SJCRH30 (cell line): ENCODE results near the gene MS4A6A. TPM values are rescaled to one million over a fixed set of nuclear protein-coding genes. Genes with fewer than 3 reads are reported as not detected.
A peak's percentile ranks its signal among the peaks of the same experiment; 100 is the strongest.
"Not testable (repeated sequence)": the region's sequence is repeated elsewhere in the genome, so short reads cannot be mapped to it uniquely, and the experiment has no call there.

Source experiments
- DNase-seq, 2 experiments: peaks; one replicate each; pipeline ENCODE4 v3.0.0-alpha.2; 2015 to 2020
- H3K27ac ChIP-seq: fragments of 250-450 bp; sonication (Bioruptor Pico); 2 replicates; pipeline ENCODE4 v1.5.1; 2020; ENCODE audit warnings: mild to moderate bottlenecking, moderate library complexity
- H3K27me3 ChIP-seq: fragments of 250-450 bp; sonication (Bioruptor Pico); 2 replicates; pipeline ENCODE4 v1.5.1; 2020; ENCODE audit warnings: mild to moderate bottlenecking, moderate library complexity
- H3K36me3 ChIP-seq: fragments of 250-450 bp; sonication (Bioruptor Pico); 2 replicates; pipeline ENCODE4 v1.5.1; 2020; ENCODE audit warnings: mild to moderate bottlenecking, moderate library complexity
- H3K4me1 ChIP-seq: fragments of 250-450 bp; sonication (Bioruptor Pico); 2 replicates; pipeline ENCODE4 v1.5.1; 2020; ENCODE audit warnings: mild to moderate bottlenecking, moderate library complexity
- H3K4me3 ChIP-seq: fragments of 250-450 bp; sonication (Bioruptor Pico); 2 replicates; pipeline ENCODE4 v1.5.1; 2020; ENCODE audit warnings: mild to moderate bottlenecking, moderate library complexity
- H3K9me3 ChIP-seq: fragments of 250-450 bp; sonication (Bioruptor Pico); replicated peaks from 2 replicates; pipeline ENCODE4 v1.5.1; 2020; ENCODE audit warnings: mild to moderate bottlenecking, moderate library complexity
- total RNA-seq: library from RNA; depleted of rRNA; stranded (reverse); fragments of >200 nt; shearing (Covaris generic); gene quantifications from 2 replicates; pipeline ENCODE4 v1.2.3, GENCODE V29; 2014

Gene MS4A6A
- total RNA-seq, 1 experiment from 2014 or later: not detected

DNA sequence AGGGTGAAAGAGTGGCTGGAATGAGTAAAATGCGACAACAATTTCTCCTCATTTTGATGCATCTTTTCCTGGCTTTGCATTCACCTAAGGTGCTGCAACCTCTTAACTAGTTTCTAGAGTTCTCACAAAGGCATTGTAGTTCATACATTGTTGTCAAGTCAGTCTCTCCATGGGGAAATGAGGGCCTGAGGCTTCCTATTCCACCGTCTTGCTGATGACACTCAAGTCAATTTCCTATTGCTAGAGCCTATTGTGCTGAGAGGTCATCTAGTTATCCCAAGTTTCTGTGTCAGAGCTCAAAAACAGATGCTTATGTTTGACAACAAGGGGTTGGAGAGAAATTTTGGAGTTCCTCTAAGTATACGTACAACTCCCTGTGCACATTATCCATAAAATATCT lies 11.6 kb upstream of the MS4A6A start:
- no peaks in the 10 kb centered on the region for H3K9me3 ChIP-seq
- DNase-seq: no peak

DNA sequence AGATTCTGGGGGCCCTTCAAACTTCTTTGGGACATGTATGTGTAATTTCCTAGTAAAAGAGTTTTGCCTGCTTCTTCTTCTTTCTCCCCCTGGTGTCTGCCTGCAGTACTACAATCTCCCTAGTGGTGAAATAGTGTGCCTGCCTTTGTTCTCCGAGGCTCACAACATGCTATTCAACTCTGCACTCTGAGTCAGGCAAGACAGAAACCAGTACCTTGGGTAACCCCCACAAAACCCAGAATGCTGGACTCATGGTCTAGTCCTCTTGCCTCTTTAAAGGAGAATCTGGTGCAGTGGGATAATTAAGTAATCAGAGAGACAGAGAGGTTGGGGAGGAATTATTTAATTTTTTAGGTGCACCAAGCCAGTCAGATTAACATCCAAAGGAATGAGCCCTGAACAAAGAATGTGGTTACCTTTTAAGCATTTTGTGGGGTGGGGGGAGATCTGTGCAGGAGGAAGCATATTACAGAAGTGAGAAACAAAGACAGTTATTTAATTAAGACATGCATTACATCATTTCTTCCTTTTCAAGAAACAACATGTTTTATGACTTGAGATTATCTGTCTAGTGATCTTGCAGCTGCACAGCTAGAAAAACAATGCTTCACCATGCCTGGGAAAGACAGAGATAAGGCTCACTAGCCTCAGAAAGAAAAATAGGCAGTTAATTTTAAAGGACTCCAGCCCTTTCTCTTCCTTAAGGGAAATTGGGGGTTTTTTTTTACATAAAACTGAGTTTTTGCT lies 11.0 kb upstream of the MS4A6A start:
- H3K36me3 ChIP-seq: no peaks in the 10 kb centered on the region
- peak; percentile 64 to 83 for DNase-seq
- H3K4me3 ChIP-seq: no peak overlapping the region
- H3K9me3 ChIP-seq: no peaks in the 10 kb centered on the region
- no peak overlapping the region for H3K27ac ChIP-seq
- H3K27me3 ChIP-seq: no peaks in the 10 kb centered on the region
- 0 out of 2 replicates have a peak, but pooled peaks cover 4% of the 10 kb centered on the region for H3K4me1 ChIP-seq

More for the DNA sequence above, 11.6 kb upstream of the MS4A6A start:
- Histone ChIP-seq H3K4me1 (0 out of 2 replicates have a peak, but pooled peaks cover 4% of the 10 kb centered on the region), H3K27ac (no peak overlapping the region), H3K36me3 (no peaks in the 10 kb centered on the region), H3K27me3 (no peaks in the 10 kb centered on the region), H3K4me3 (no peak overlapping the region)

DNA sequence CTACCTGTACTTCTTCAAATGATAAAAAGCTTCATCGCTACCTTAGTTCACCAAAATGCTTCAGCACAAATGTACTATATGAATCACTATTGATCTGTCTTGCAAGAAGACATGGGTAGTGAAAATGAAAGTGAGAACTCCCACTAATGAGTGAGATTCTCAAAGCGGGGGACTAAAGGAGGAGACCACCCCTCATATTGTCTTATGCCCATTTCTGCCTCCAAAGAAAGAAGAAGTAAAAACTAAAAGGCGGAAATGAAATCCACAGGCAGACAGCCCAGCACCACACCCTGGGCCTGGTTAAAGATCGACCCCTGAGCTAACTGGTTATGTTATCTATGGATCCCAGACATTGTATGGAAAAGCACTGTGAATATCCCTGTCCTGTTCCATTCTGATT lies 9.7 kb upstream of the MS4A6A start:
- H3K4me3 ChIP-seq, H3K36me3 ChIP-seq, H3K9me3 ChIP-seq, H3K27ac ChIP-seq, H3K27me3 ChIP-seq, DNase-seq, H3K4me1 ChIP-seq: not testable (repeated sequence)

DNA sequence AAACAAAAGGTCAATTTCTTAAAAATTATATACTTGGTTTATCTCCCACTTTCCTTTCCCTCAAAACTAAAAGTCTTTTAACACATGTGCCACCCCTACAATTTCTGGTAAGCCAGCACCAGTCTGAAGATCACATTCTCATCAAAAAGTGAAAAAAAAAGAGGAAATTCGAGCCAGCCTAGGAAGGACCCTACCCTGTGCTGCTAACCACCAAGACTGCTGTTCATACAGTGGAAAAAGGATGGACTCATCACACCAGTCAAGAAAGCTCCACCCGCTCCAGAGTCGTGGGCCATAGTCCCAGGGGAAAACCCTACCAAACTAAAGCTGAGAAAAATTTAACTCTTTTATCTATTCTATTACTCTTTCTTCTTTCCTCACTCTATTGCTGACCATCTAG lies 5.6 kb upstream of the MS4A6A start:
- H3K27me3 ChIP-seq, DNase-seq, H3K4me1 ChIP-seq, H3K9me3 ChIP-seq, H3K36me3 ChIP-seq, H3K4me3 ChIP-seq, H3K27ac ChIP-seq: not testable (repeated sequence)

DNA sequence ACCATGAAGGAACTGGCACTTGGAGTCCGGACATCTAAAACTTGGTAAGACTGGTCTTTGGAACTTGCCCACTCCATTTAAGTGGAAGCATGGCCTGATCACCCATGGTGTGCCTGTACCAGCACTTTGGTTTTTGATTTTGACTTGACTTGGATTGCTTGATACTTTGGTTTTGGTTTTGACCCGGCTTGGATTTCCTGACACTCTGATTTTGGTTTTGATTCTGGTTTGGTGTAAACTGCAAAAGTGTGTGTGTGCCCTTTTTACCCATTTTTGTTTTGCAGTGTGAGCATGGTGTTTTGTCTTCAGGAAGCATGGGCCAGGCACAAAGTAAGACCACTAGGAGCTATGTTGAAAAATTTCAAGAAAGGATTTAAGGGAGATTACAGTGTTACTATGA lies 3.2 kb upstream of the MS4A6A start:
- H3K27ac ChIP-seq, H3K4me3 ChIP-seq, DNase-seq, H3K9me3 ChIP-seq, H3K4me1 ChIP-seq, H3K27me3 ChIP-seq, H3K36me3 ChIP-seq: not testable (repeated sequence)

DNA sequence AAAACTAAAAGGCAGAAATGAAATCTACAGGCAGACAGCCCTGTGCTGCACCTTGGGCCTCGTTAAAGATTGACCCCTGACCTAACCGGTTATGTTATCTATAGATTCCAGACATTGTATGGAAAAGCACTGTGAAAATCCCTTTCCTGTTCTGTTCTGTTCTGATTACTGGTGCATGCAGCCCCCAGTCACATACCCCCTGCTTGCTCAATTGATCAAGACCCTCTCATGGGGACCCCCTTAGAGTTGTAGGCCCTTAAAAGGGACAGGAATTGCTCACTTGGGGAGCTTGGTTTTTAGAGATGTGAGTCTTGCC lies 2.6 kb upstream of the MS4A6A start:
- not testable (repeated sequence) for H3K27ac ChIP-seq, DNase-seq, H3K4me3 ChIP-seq, H3K27me3 ChIP-seq, H3K36me3 ChIP-seq, H3K4me1 ChIP-seq, H3K9me3 ChIP-seq

DNA sequence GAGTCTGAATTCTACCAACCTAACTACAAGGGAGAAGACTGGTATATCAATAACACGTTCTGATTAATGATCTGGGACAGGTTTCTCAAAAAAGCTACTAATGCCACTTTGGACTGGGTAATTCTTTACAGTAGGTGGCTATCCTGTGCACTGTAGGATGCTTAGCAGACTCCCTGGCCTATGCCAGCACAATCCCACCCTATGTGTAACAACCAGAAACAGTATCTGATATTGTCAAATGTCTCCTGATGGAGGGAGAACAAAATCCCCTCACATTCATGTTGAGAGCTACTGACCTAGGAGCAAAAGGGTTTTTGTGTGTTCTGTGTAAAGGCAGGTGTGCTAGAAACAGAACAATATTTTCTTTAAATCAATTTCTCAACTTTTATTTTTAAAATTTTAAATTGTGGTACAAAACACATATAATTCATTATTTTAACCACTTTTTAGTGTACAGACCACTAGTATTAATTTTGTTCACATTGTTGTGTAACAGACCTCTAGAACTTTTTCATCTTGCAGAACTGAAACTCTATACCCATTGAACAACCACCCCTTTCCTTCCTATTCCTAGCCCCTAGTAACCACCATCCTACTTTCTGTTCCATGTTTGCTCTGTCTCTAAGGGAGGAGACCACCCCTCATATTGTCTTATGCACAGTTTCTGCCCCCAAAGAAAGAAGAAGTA lies 2.1 kb upstream of the MS4A6A start:
- DNase-seq: no peak
- Histone ChIP-seq H3K36me3 (no peaks in the 10 kb centered on the region), H3K27ac (no peak overlapping the region), H3K9me3 (no peaks in the 10 kb centered on the region), H3K4me1 (no peaks in the 10 kb centered on the region), H3K27me3 (no peaks in the 10 kb centered on the region), H3K4me3 (no peak overlapping the region)

DNA sequence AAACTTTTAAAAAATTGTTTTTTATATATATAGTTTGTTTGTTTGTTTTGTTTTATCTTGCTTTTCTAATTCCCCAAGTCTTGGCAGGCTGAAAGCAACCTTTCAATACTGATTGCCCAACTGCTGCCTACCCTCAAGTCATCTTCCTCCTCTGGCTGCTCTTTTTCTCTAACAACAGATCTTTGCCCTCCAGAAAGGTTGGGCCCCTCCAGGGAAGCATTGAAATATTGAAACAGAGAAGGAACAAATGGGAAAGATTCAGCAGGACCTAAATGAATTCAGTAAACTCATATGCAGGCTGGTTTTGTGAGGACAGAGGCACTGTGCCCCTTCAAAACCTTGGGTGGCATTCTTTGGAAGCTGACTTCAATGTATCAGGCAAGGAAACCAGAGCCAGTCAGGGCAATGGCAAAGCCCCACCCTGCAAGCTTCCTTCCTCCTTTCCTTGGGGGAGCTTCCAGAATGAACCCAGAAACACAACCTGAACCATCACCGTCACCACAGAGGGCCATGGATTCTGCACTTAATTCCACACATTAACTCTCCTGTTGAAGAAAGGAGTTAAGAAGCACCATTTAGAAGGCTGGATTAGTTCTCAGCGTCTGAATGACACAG lies 815 bp upstream of the MS4A6A start:
- no peak for DNase-seq
- H3K27ac ChIP-seq: no peak overlapping the region
- no peaks in the 10 kb centered on the region for H3K27me3 ChIP-seq
- H3K36me3 ChIP-seq: no peaks in the 10 kb centered on the region
- H3K4me1 ChIP-seq: no peaks in the 10 kb centered on the region
- no peak overlapping the region for H3K4me3 ChIP-seq
- no peaks in the 10 kb centered on the region for H3K9me3 ChIP-seq

DNA sequence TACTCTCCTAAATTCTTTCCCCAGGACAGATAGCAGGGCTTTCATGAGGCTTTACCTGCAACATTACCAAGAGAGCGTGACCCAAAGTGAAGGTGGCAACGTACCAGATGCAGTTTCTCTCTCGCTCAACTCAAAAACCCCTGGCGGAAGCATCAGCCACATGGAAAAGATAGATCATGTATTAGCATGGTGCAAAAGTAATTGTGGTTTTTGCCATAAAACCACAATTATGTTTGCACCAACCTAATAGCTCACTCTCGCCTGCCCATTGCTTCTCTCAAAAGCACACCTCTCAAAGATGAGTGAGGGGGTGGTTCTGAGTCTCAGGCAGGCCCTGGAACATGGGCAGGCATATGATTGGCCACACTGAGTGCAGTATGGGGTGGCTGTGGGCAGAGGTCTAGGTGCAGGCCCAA lies 7.0 kb downstream of the MS4A6A start:
- no peaks in the 10 kb centered on the region for H3K9me3 ChIP-seq
- H3K4me1 ChIP-seq: no peaks in the 10 kb centered on the region
- no peaks in the 10 kb centered on the region for H3K27me3 ChIP-seq
- H3K36me3 ChIP-seq: no peaks in the 10 kb centered on the region
- no peak for DNase-seq
- no peak overlapping the region for H3K27ac ChIP-seq
- H3K4me3 ChIP-seq: no peak overlapping the region

DNA sequence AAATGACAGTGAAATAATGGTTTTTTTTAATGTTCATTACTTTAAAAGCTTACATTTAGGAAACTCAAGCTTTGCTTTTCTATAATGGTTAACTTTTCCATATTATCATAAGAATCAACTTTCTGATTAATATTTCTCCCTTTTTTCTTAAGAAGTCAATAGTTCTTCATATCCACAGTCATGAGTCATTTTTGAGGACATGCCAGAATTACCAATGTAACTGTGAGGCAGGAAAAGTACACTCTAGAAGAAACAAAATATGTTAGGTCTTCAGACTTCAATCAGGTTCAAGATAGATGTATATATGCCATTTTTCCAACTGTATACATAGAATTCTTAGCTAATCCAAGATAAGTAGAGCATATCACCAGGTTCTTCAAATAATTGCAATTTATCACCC lies 10.9 kb downstream of the MS4A6A start:
- H3K4me1 ChIP-seq: no peaks in the 10 kb centered on the region
- no peak for DNase-seq
- no peak overlapping the region for H3K4me3 ChIP-seq
- no peak overlapping the region for H3K27ac ChIP-seq
- no peaks in the 10 kb centered on the region for H3K9me3 ChIP-seq
- H3K27me3 ChIP-seq: no peaks in the 10 kb centered on the region
- H3K36me3 ChIP-seq: no peaks in the 10 kb centered on the region

DNA sequence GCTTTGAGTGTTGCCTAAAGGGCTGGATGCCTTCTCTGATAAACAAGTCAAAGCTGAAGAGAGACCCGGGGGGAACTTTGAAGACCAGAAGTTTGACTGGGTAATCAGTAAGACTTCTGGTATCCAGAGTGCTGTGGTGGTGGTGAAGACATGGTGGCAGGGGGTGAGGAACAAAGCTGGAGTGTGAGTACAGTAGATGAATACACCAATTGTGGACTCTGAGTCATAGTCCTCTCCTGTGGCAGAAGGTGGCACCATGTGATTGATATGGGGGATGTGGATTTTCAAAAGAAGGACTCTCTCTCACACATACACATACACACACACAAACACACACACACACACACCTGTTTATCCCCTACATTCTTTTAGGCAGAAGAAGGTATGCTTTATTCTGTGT lies 12.3 kb downstream of the MS4A6A start:
- H3K9me3 ChIP-seq: no peaks in the 10 kb centered on the region
- no peak for DNase-seq
- no peak overlapping the region for H3K27ac ChIP-seq
- no peak overlapping the region for H3K4me3 ChIP-seq
- H3K36me3 ChIP-seq: no peaks in the 10 kb centered on the region
- no peaks in the 10 kb centered on the region for H3K4me1 ChIP-seq
- no peaks in the 10 kb centered on the region for H3K27me3 ChIP-seq

DNA sequence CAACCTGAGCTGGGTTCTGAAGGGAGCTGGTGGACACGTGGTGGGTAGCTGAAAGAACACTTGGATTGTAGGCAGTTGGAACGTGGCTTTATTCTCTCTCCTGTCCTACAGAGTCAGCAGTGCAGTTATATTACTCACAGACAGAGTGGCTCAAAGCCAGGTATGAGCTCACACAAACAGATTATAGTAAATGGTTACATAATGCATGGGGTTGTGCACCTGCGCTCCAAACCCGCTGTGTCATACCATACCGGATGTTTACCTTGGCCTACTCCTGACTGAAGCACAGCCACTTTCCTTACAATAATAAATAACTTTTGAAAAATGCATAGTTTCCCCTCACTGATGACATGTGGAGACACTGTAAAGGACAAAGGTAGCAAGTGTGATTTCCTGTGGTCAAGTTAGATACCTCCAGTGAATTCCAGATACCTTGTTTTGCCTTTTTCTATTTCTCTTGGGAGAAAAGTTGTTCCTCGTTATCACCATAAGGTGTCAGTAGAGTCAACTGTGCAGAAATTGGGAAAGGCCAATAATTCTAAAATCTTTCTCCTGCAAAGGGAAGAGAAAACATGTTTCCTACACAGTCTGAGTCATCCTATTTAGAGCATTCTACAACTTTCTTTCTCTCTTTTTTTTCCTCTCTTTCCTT lies 13.5 kb downstream of the MS4A6A start:
- Histone ChIP-seq H3K4me3 (no peak overlapping the region), H3K4me1 (no peaks in the 10 kb centered on the region), H3K27ac (no peak overlapping the region), H3K9me3 (no peaks in the 10 kb centered on the region), H3K27me3 (no peaks in the 10 kb centered on the region), H3K36me3 (no peaks in the 10 kb centered on the region)
- peak; percentile 9 to 17 for DNase-seq

DNA sequence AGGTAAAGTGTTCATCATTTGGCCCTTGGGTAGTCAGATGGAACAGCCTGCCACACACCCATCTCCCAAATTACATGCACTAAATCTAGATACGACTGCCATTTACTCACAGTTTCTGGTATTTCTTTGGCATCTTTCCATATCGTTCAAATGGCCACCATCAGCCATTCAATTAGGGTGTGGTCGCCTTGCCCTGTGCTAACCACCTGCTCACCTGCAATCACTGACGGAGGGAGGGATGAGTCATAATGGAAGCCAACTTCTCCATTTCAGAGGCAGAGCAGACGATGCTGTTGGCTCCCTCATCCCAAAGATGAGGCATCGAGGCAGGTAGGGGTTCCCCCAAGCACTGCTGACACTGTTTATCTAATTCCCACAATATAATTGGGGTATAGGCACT lies 14.6 kb downstream of the MS4A6A start:
- Histone ChIP-seq H3K36me3 (no peaks in the 10 kb centered on the region), H3K9me3 (no peaks in the 10 kb centered on the region), H3K4me3 (no peak overlapping the region), H3K4me1 (no peaks in the 10 kb centered on the region), H3K27ac (no peak overlapping the region), H3K27me3 (no peaks in the 10 kb centered on the region)
- no peak for DNase-seq

DNA sequence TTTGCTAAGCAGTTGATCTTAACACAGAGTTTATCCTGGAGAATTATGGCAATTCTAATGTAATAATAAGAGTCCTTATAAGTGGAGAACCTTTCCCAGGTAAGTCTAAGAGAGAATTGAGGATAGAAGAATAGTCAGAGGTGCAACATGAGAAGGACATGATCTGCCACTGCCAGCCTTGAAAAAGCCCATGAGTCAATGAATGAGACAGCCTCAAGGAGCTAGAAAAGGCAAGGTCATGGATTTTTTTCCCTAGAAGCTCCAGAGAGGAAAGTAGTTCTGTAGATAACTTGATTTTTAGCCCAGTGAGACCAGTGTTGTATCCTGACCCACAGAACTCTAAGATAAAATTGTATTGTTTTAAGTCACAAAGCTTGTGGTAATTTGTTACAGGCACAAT lies 16.9 kb downstream of the MS4A6A start:
- DNase-seq: no peak
- H3K9me3 ChIP-seq: no peaks in the 10 kb centered on the region
- no peak overlapping the region for H3K27ac ChIP-seq
- H3K27me3 ChIP-seq: no peaks in the 10 kb centered on the region
- no peaks in the 10 kb centered on the region for H3K36me3 ChIP-seq
- no peaks in the 10 kb centered on the region for H3K4me1 ChIP-seq
- no peak overlapping the region for H3K4me3 ChIP-seq

DNA sequence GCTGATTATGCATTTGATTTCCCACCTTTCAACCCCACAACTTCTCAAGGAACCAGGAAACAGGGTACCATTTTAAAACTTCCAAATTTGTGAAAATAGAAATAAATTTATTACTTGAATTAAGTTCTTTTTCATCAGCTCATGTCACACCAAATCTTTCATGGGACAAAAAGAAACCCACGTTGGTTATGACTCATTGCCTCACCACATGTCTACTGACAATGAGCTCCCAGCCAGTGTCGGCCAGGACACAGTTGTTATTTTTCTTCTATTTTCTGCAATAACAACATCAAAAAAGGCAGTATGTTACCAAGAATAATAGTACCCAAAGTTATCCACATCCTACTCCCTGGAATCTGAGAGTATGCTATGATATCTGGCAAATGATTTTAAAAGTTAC lies 17.3 kb downstream of the MS4A6A start:
- no peak overlapping the region for H3K4me3 ChIP-seq
- H3K27ac ChIP-seq: no peak overlapping the region
- H3K9me3 ChIP-seq: no peaks in the 10 kb centered on the region
- no peaks in the 10 kb centered on the region for H3K27me3 ChIP-seq
- no peaks in the 10 kb centered on the region for H3K4me1 ChIP-seq
- no peak for DNase-seq
- no peaks in the 10 kb centered on the region for H3K36me3 ChIP-seq
